IMR-90 (cell line): Measurements from ENCODE around the gene GLIPR1. TPM values are rescaled to one million over a fixed set of nuclear protein-coding genes. Genes with fewer than 3 reads are reported as not detected.

Source experiments
- ATAC-seq: fragments of 200-7000 bp; cut with Tn5 transposase; 2 replicates; pipeline ENCODE4 v1.9.1; 2020; ENCODE audit warnings: low read depth, mild to moderate bottlenecking, moderate library complexity
- BruUV-seq: library from RNA; stranded (reverse); fragments of 400-500 nt; replicated peaks from 2 replicates; lab custom pipeline; 2021; lab: Mats Ljungman, UMichigan
- CTCF ChIA-PET: fragments of 300-600 bp; formaldehyde crosslinking; extraction: SDS; loops from one replicate; lab custom pipeline; 2021; ENCODE audit warnings: antibody characterized with exemption; lab: Yijun Ruan, JAX
- POLR2A ChIA-PET: fragments of 300-600 bp; sonication (Branson Sonifier 250); formaldehyde crosslinking; loops from one replicate; lab custom pipeline; 2022; ENCODE audit warnings: antibody characterized with exemption; ENCODE audit not compliant: unreplicated experiment; lab: Charles Lee
- DNase-seq: peaks from one replicate; pipeline ENCODE4 v3.0.0; 2013
- H2AFZ ChIP-seq: replicated peaks from 2 replicates; pipeline ENCODE3; 2013; ENCODE audit warnings: low read length, mild to moderate bottlenecking; ENCODE audit not compliant: poor library complexity
- H2AK5ac ChIP-seq: 2 replicates; pipeline ENCODE4 v1.6.1; 2013; ENCODE audit warnings: low read depth, low read length, inconsistent platforms
- H2AK9ac ChIP-seq: replicated peaks from 2 replicates; pipeline ENCODE3; 2013; ENCODE audit warnings: mild to moderate bottlenecking, low read depth, low read length, moderate library complexity; ENCODE audit not compliant: poor library complexity
- H2BK120ac ChIP-seq: 2 replicates; pipeline ENCODE4 v1.6.1; 2013; ENCODE audit warnings: low read depth, low read length, inconsistent platforms
- H2BK15ac ChIP-seq: 3 replicates; pipeline ENCODE4 v1.6.1; 2013; ENCODE audit warnings: low read depth, low read length, inconsistent platforms
- H2BK20ac ChIP-seq: 2 replicates; pipeline ENCODE4 v1.6.1; 2013; ENCODE audit warnings: low read depth, mild to moderate bottlenecking, inconsistent platforms, low read length, moderate library complexity
- H2BK5ac ChIP-seq: 2 replicates; pipeline ENCODE4 v1.6.1; 2013; ENCODE audit warnings: mild to moderate bottlenecking, low read depth, low read length, inconsistent platforms; ENCODE audit not compliant: poor library complexity, severe bottlenecking
- H3K14ac ChIP-seq: replicated peaks from 2 replicates; pipeline ENCODE4 v1.6.1; 2013; ENCODE audit warnings: low read depth, low read length, inconsistent platforms
- H3K18ac ChIP-seq: 2 replicates; pipeline ENCODE4 v1.6.1; 2013; ENCODE audit warnings: low read depth, low read length, control low read depth
- H3K23ac ChIP-seq: 2 replicates; pipeline ENCODE4 v1.6.1; 2013; ENCODE audit warnings: low read depth, low read length, inconsistent platforms
- H3K27ac ChIP-seq: 2 replicates; pipeline ENCODE4 v1.5.1; 2013; ENCODE audit warnings: mild to moderate bottlenecking, control low read depth, low read length; ENCODE audit not compliant: insufficient read depth
- H3K27me3 ChIP-seq: 2 replicates; pipeline ENCODE4 v1.6.1; 2013; ENCODE audit warnings: low read length; ENCODE audit not compliant: control insufficient read depth, insufficient read depth
- H3K36me3 ChIP-seq: 2 replicates; pipeline ENCODE4 v1.6.1; 2013; ENCODE audit warnings: low read length, mixed read lengths; ENCODE audit not compliant: control insufficient read depth, insufficient read depth
- H3K4ac ChIP-seq: 2 replicates; pipeline ENCODE4 v1.6.1; 2013; ENCODE audit warnings: low read depth, low read length, inconsistent platforms
- H3K4me1 ChIP-seq: 2 replicates; pipeline ENCODE4 v1.6.1; 2013; ENCODE audit warnings: low read length, mixed read lengths; ENCODE audit not compliant: control insufficient read depth, insufficient read depth
- H3K4me2 ChIP-seq: 2 replicates; pipeline ENCODE4 v1.6.1; 2013; ENCODE audit warnings: low read depth, mild to moderate bottlenecking, control low read depth, low read length, moderate library complexity
- H3K4me3 ChIP-seq: 2 replicates; pipeline ENCODE4 v1.5.1; 2013; ENCODE audit warnings: low read depth, mild to moderate bottlenecking, control low read depth, low read length, moderate library complexity; ENCODE audit not compliant: insufficient read depth
- H3K56ac ChIP-seq: 2 replicates; pipeline ENCODE4 v1.6.1; 2013; ENCODE audit warnings: low read length, inconsistent platforms; ENCODE audit not compliant: insufficient read depth; ENCODE audit errors: extremely low read depth
- H3K79me1 ChIP-seq, 2 experiments: 2 replicates each; pipeline ENCODE4 v1.6.1; 2013; ENCODE audit warnings: low read length in 2 of 2, inconsistent platforms in 1 of 2, low read depth in 1 of 2
- H3K9ac ChIP-seq: 2 replicates; pipeline ENCODE4 v1.6.1; 2013; ENCODE audit warnings: low read depth, low read length, control low read depth
- H3K9me1 ChIP-seq: 2 replicates; pipeline ENCODE4 v1.6.1; 2013; ENCODE audit warnings: low read length, inconsistent platforms; ENCODE audit not compliant: insufficient read depth
- H3K9me3 ChIP-seq: 2 replicates; pipeline ENCODE4 v1.6.1; 2013; ENCODE audit warnings: low read length; ENCODE audit not compliant: control insufficient read depth, insufficient read depth
- H4K20me1 ChIP-seq: 2 replicates; pipeline ENCODE4 v1.6.1; 2013; ENCODE audit warnings: low read length, inconsistent platforms; ENCODE audit not compliant: insufficient read depth
- H4K5ac ChIP-seq: 2 replicates; pipeline ENCODE4 v1.6.1; 2013; ENCODE audit warnings: mild to moderate bottlenecking, low read depth, low read length, control low read depth
- H4K8ac ChIP-seq, 2 experiments: 2 replicates each; pipeline ENCODE4 v1.6.1; 2013; ENCODE audit warnings: low read depth in 2 of 2, low read length in 2 of 2, control low read depth in 1 of 2, inconsistent platforms in 1 of 2
- H4K91ac ChIP-seq: 2 replicates; pipeline ENCODE4 v1.6.1; 2013; ENCODE audit warnings: low read depth, low read length, inconsistent platforms; ENCODE audit not compliant: insufficient read depth
- BHLHE40 ChIP-seq: fragments of 150-350 bp; IDR thresholded peaks from 2 replicates; pipeline ENCODE4 v1.6.1; 2016; ENCODE audit warnings: mild to moderate bottlenecking, low read depth, low read length
- CHD1 ChIP-seq: IDR thresholded peaks from 2 replicates; pipeline ENCODE4 v1.6.1; 2012; ENCODE audit warnings: low read depth, low read length, improper control_type of control experiment
- ELK1 ChIP-seq: fragments of 150-350 bp; IDR thresholded peaks from 2 replicates; pipeline ENCODE4 v1.6.1; 2016; ENCODE audit warnings: low read depth, mild to moderate bottlenecking, low read length, moderate library complexity, borderline replicate concordance
- FOS ChIP-seq: fragments of 150-350 bp; IDR thresholded peaks from 2 replicates; pipeline ENCODE4 v1.6.1; 2016; ENCODE audit warnings: low read depth, low read length
- MAFK ChIP-seq: IDR thresholded peaks from 2 replicates; pipeline ENCODE4 v1.6.1; 2012; ENCODE audit warnings: low read depth, low read length, improper control_type of control experiment
- MAZ ChIP-seq: IDR thresholded peaks from 2 replicates; pipeline ENCODE4 v1.6.1; 2012; ENCODE audit warnings: low read depth, mild to moderate bottlenecking, low read length, improper control_type of control experiment, moderate library complexity, borderline replicate concordance
- MXI1 ChIP-seq: IDR thresholded peaks from 2 replicates; pipeline ENCODE4 v1.6.1; 2012; ENCODE audit warnings: low read depth, mild to moderate bottlenecking, low read length, moderate library complexity, borderline replicate concordance
- NFE2L2 ChIP-seq: fragments of 150-350 bp; IDR thresholded peaks from 2 replicates; pipeline ENCODE4 v1.6.1; 2016; ENCODE audit warnings: low read depth, mild to moderate bottlenecking, low read length
- POLR2A ChIP-seq: IDR thresholded peaks from 2 replicates; pipeline ENCODE4 v1.6.1; 2012; ENCODE audit warnings: mild to moderate bottlenecking, low read depth, low read length
- RAD21 ChIP-seq: IDR thresholded peaks from 2 replicates; pipeline ENCODE4 v1.6.1; 2012; ENCODE audit warnings: low read length, improper control_type of control experiment
- RCOR1 ChIP-seq: IDR thresholded peaks from 2 replicates; pipeline ENCODE4 v1.6.1; 2012; ENCODE audit warnings: mild to moderate bottlenecking, low read length, improper control_type of control experiment; ENCODE audit not compliant: insufficient replicate concordance
- RFX5 ChIP-seq: IDR thresholded peaks from 2 replicates; pipeline ENCODE4 v1.8.0; 2012; ENCODE audit warnings: low read depth, mild to moderate bottlenecking, low read length, moderate library complexity
- SMC3 ChIP-seq: fragments of 150-350 bp; IDR thresholded peaks from 2 replicates; pipeline ENCODE4 v1.6.1; 2016; ENCODE audit warnings: low read depth, mild to moderate bottlenecking, antibody characterized with exemption, low read length, moderate library complexity
- WGBS, 2 experiments: methylation state at CpG; one replicate each; pipeline versions ENCODE4 v1.1.5 to v1.1.7; 2013; ENCODE audit warnings: missing lambda C conversion rate in 2 of 2; ENCODE audit not compliant: insufficient read length in 1 of 2; ENCODE audit errors: extremely low coverage in 2 of 2; 5-methylcytosine and 5-hydroxymethylcytosine counted together
- dilution Hi-C: fragments of 300-500 bp; cut with HindIII; formaldehyde crosslinking; loops from one replicate; pipeline ENCODE4 v1.14.3; 2018; ENCODE audit warnings: low sequenced_read_pairs; ENCODE audit not compliant: unreplicated experiment
- in situ Hi-C: fragments of 300-500 bp; cut with MboI; formaldehyde crosslinking; loops from 3 replicates; pipeline ENCODE4 v1.14.3; 2019; ENCODE audit warnings: low sequenced_read_pairs, inconsistent platforms, mixed read lengths
- intact Hi-C: fragments of 100-400 bp; cut with micrococcal nuclease; formaldehyde crosslinking; loops from 2 replicates; pipeline ENCODE4 v1.10.0; 2022
- polyA plus RNA-seq, 3 experiments: library from polyadenylated mRNA; depleted of rRNA; stranded (reverse); fragments of >200 nt; gene quantifications; 2 replicates each; pipeline ENCODE4 v1.2.3, GENCODE V29; 2012; ENCODE audit warnings: low replicate concordance in 1 of 3
- total RNA-seq: library from RNA; depleted of rRNA; stranded (reverse); fragments of >200 nt; gene quantifications from 2 replicates; pipeline ENCODE4 v1.2.3, GENCODE V29; 2012
- TF ChIP-seq, protein P1 (sequence below): conservative IDR thresholded peaks from 2 replicates; pipeline ENCODE4 v1.5.1; 2012; ENCODE audit warnings: mild to moderate bottlenecking, low read depth, low read length, improper control_type of control experiment

The GLIPR1 gene
- total and polyA plus RNA-seq, 2 of the 4 experiments (the other 2 are of a cell fraction): 268 to 327 TPM

DNA sequence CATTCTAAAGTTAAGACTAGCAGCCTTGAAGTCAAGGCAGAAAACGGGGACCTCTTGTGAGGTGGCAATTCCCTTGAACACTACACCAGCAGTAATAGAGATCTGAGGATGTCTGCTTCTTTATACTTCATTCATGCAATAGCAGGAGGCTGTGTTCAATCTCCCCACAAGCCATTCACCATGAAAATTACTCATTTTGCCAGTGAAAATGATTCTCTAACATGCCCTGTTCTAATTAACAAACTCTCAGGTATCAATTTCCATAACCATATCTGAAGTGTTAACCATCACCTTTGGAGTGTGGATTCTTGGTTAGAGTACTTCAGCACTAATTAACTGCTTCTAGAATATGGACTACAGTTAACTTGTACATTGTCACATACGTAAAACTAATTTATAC lies 3.4 kb upstream of the GLIPR1 start:
- no TSS peak for BruUV-seq
- H2BK15ac ChIP-seq: no peak overlapping the region
- H2BK5ac ChIP-seq: no peak overlapping the region
- H2AFZ ChIP-seq: no peak overlapping the region
- ChIA-PET POLR2A (no interaction called here), CTCF (no interaction called here)
- no peak overlapping the region for H4K8ac ChIP-seq
- no peak overlapping the region for H3K4me2 ChIP-seq
- no peaks in the 10 kb centered on the region for H3K27me3 ChIP-seq
- dilution Hi-C loops (no loop called here), intact Hi-C loops (no loop called here), in situ Hi-C loops (no loop called here)
- H4K5ac ChIP-seq: no peak overlapping the region
- no peaks in the 10 kb centered on the region for H3K9me3 ChIP-seq
- peaks cover 0 to 4% of the 10 kb centered on the region in 2 experiments; a peak in 2 of 4 replicates for H3K79me1 ChIP-seq
- no peak overlapping the region for H3K4ac ChIP-seq
- no peaks in the 10 kb centered on the region for H3K9me1 ChIP-seq
- no peak overlapping the region for H2AK5ac ChIP-seq
- H3K18ac ChIP-seq: no peak overlapping the region
- DNase-seq: no peak
- H3K4me1 ChIP-seq: peaks cover 9% of the 10 kb centered on the region
- no peak overlapping the region for H3K9ac ChIP-seq
- H4K91ac ChIP-seq: no peak overlapping the region
- TF ChIP-seq RFX5 (no peak), ELK1 (no peak), CHD1 (no peak), MAFK (no peak), FOS (no peak), NFE2L2 (no peak), POLR2A (no peak), BHLHE40 (no peak), RAD21 (no peak), RCOR1 (no peak), MAZ (no peak), MXI1 (no peak), SMC3 (no peak)
- TF ChIP-seq, protein P1, sequence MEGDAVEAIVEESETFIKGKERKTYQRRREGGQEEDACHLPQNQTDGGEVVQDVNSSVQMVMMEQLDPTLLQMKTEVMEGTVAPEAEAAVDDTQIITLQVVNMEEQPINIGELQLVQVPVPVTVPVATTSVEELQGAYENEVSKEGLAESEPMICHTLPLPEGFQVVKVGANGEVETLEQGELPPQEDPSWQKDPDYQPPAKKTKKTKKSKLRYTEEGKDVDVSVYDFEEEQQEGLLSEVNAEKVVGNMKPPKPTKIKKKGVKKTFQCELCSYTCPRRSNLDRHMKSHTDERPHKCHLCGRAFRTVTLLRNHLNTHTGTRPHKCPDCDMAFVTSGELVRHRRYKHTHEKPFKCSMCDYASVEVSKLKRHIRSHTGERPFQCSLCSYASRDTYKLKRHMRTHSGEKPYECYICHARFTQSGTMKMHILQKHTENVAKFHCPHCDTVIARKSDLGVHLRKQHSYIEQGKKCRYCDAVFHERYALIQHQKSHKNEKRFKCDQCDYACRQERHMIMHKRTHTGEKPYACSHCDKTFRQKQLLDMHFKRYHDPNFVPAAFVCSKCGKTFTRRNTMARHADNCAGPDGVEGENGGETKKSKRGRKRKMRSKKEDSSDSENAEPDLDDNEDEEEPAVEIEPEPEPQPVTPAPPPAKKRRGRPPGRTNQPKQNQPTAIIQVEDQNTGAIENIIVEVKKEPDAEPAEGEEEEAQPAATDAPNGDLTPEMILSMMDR: no peak
- no peak overlapping the region for H3K4me3 ChIP-seq
- no peak overlapping the region for H3K14ac ChIP-seq
- H3K36me3 ChIP-seq: no peaks in the 10 kb centered on the region
- no peak for ATAC-seq
- no peak overlapping the region for H3K56ac ChIP-seq
- H4K20me1 ChIP-seq: no peaks in the 10 kb centered on the region
- H2BK20ac ChIP-seq: no peak overlapping the region
- H2BK120ac ChIP-seq: no peak overlapping the region
- no CpG with 5 or more reads among the region's 2 CpGs for WGBS, 2 experiments
- no peak overlapping the region for H3K27ac ChIP-seq
- no peak overlapping the region for H3K23ac ChIP-seq
- no peak overlapping the region for H2AK9ac ChIP-seq
